ENCODE measurements around the gene QTRT2.

QTRT2 gene

GRCh38 chr3:114034787-114035545 lies 21.6 kb upstream of the QTRT2 start:
- peaks cover 11 to 18% (median 12%) of the 10 kb centered on the region in 3 donors for H3K36me3 ChIP-seq
- TF ChIP-seq CTCF (IDR thresholded peaks at IDR 0.05) = no peak
- H3K27ac ChIP-seq = no peak overlapping the region
- no peak for DNase-seq
- intact Hi-C loops (cut with DNase I; ENCODE audit: low total_unique reads) = no loop called here
- H3K4me3 ChIP-seq = no peak overlapping the region
- H3K27me3 ChIP-seq = no peaks in the 10 kb centered on the region
- H3K9me3 ChIP-seq = no peaks in the 10 kb centered on the region
- H3K4me1 ChIP-seq = no peaks in the 10 kb centered on the region

- H3K4me1 ChIP-seq = no peaks in the 10 kb centered on the region
- H3K36me3 ChIP-seq = peaks cover 11 to 18% (median 12%) of the 10 kb centered on the region in 3 donors
- no peak overlapping the region for H3K27ac ChIP-seq
- no peak for TF ChIP-seq CTCF (IDR thresholded peaks at IDR 0.05)
- no peaks in the 10 kb centered on the region for H3K27me3 ChIP-seq
- no peak for DNase-seq
- no peaks in the 10 kb centered on the region for H3K9me3 ChIP-seq
- intact Hi-C loops (cut with DNase I; ENCODE audit: low total_unique reads) = no loop called here
- H3K4me3 ChIP-seq = no peak overlapping the region
Observed at GRCh38 chr3:114035896-114036295, 20.6 kb upstream of the QTRT2 start.

GRCh38 chr3:114043205-114043604 lies 13.3 kb upstream of the QTRT2 start:
- Histone ChIP-seq H3K9me3 (no peaks in the 10 kb centered on the region), H3K4me3 (no peak overlapping the region), H3K36me3 (peaks cover 0 to 6% (median 0%) of the 10 kb centered on the region in 3 donors), H3K27ac (no peak overlapping the region), H3K27me3 (no peaks in the 10 kb centered on the region), H3K4me1 (no peaks in the 10 kb centered on the region)
- TF ChIP-seq CTCF (IDR thresholded peaks at IDR 0.05) = no peak
- intact Hi-C loops (cut with DNase I; ENCODE audit: low total_unique reads) = no loop called here
- no peak for DNase-seq

GRCh38 chr3:114052216-114052615 lies 4.3 kb upstream of the QTRT2 start:
- DNase-seq = no peak
- Histone ChIP-seq H3K4me1 (peaks cover 0 to 6% (median 2%) of the 10 kb centered on the region in 4 donors), H3K9me3 (no peaks in the 10 kb centered on the region), H3K4me3 (no peak overlapping the region), H3K36me3 (no peaks in the 10 kb centered on the region), H3K27ac (no peak overlapping the region), H3K27me3 (no peaks in the 10 kb centered on the region)
- intact Hi-C loops (cut with DNase I; ENCODE audit: low total_unique reads) = no loop called here
- TF ChIP-seq CTCF (IDR thresholded peaks at IDR 0.05) = no peak

GRCh38 chr3:114057011-114057347 lies 442 bp downstream of the QTRT2 start:
- no peak for TF ChIP-seq CTCF (IDR thresholded peaks at IDR 0.05)
- intact Hi-C loops (cut with DNase I; ENCODE audit: low total_unique reads) = loop anchor here (5.0 kb wide), 2 partner anchors 110 to 310 kb away; partner anchors contain the start of genes ATP6V1A, NAA50 and ZDHHC23
- Histone ChIP-seq H3K27me3 (no peaks in the 10 kb centered on the region), H3K36me3 (no peaks in the 10 kb centered on the region), H3K9me3 (no peaks in the 10 kb centered on the region), H3K4me3 (peak overlapping the region; percentile 71 to 82), H3K4me1 (peaks cover 0 to 20% (median 12%) of the 10 kb centered on the region in 4 donors), H3K27ac (peak overlapping the region; percentile 73 to 78)
- peak in 1 of 2 donors; percentile 64 for DNase-seq

Measured in tibial artery (tissue), 4 donors.